Lung (tissue), 12 donors: ENCODE measurements around the gene UBE2D1. TPM values are rescaled to one million over a fixed set of nuclear protein-coding genes. Genes with fewer than 3 reads are reported as not detected.

Source experiments
- ATAC-seq: fragments of 200-7000 bp; cut with Tn5 transposase; one replicate; pipeline ENCODE4 v1.9.1; 2020; ENCODE audit warnings: moderate number of reproducible peaks; ENCODE audit not compliant: insufficient read depth, low FRiP score
- DNase-seq, 3 donors: peaks; one replicate each; pipeline ENCODE4 v3.0.0-alpha.2; 2013 to 2017
- H3K27ac ChIP-seq, 2 donors: one replicate each; pipeline ENCODE4 v1.5.1; 2013; ENCODE audit warnings: mild to moderate bottlenecking in 2 of 2, moderate library complexity in 2 of 2, control low read depth in 1 of 2, inconsistent platforms in 1 of 2, low read depth in 1 of 2, low read length in 1 of 2
- H3K27me3 ChIP-seq, 3 donors: one replicate each; pipeline ENCODE4 v1.5.1; 2013; ENCODE audit warnings: low read length in 2 of 3; ENCODE audit not compliant: control insufficient read depth in 3 of 3, insufficient read depth in 3 of 3
- H3K36me3 ChIP-seq, 4 donors: one replicate each; pipeline ENCODE4 v1.5.1; 2013; ENCODE audit warnings: low read length in 4 of 4, mild to moderate bottlenecking in 1 of 4, moderate library complexity in 1 of 4; ENCODE audit not compliant: control insufficient read depth in 4 of 4, insufficient read depth in 4 of 4
- H3K4me1 ChIP-seq, 5 donors: one replicate each; pipeline ENCODE4 v1.5.1; 2013; ENCODE audit warnings: low read length in 5 of 5, mild to moderate bottlenecking in 2 of 5, moderate library complexity in 1 of 5; ENCODE audit not compliant: control insufficient read depth in 5 of 5, insufficient read depth in 5 of 5
- H3K4me3 ChIP-seq: one replicate; pipeline ENCODE4 v1.5.1; 2013; ENCODE audit warnings: mild to moderate bottlenecking, control low read depth, moderate library complexity
- H3K9ac ChIP-seq, 2 donors: one replicate each; pipeline ENCODE4 v1.5.1; 2013; ENCODE audit warnings: low read length in 2 of 2, control low read depth in 1 of 2; ENCODE audit not compliant: insufficient read depth in 1 of 2
- H3K9me3 ChIP-seq, 4 donors: one replicate each; pipeline ENCODE4 v1.5.1; 2013; ENCODE audit warnings: low read length in 3 of 4, mild to moderate bottlenecking in 1 of 4, moderate library complexity in 1 of 4; ENCODE audit not compliant: control insufficient read depth in 4 of 4, insufficient read depth in 3 of 4
- CTCF ChIP-seq: IDR thresholded peaks from 2 replicates; pipeline ENCODE4 v1.5.1; 2012; ENCODE audit warnings: mild to moderate bottlenecking; ENCODE audit errors: control extremely low read depth, extremely low read depth
- WGBS, 2 donors: extraction: QIAGEN DNeasy Blood & Tissue Kit; methylation state at CpG; one replicate each; pipeline ENCODE4 v1.1.7; 2013; 5-methylcytosine and 5-hydroxymethylcytosine counted together
- polyA plus RNA-seq, 2 donors: library from polyadenylated mRNA; stranded (reverse); fragments of 200-250 nt; gene quantifications; one replicate each; pipeline ENCODE4 v1.2.1, GENCODE V29; 2013
- total RNA-seq, 2 donors: library from RNA; depleted of rRNA in 1 of 2; stranded (reverse); fragments of >200 nt in 1 of 2; gene quantifications; one replicate each; pipeline ENCODE4 v1.2.1, GENCODE V29; 2014 to 2021
- donor health status: control.
- donor health status: control.
- donor health status: Bipolar disorder and iron deficiency.
- donor health status: healthy.
- donor health status: DM: yes; HTN: yes; CAD: no.

The UBE2D1 gene
- total and polyA plus RNA-seq, 4 donors = 15.6 to 30.5 (median 21.0) TPM

- ATAC-seq (no peak), DNase-seq (no peak)
- Histone ChIP-seq H3K27me3 (no peaks in the 10 kb centered on the region), H3K9ac (no peak overlapping the region), H3K4me3 (no peak overlapping the region), H3K9me3 (no peaks in the 10 kb centered on the region), H3K27ac (no peak overlapping the region), H3K4me1 (peaks cover 0 to 17% (median 3%) of the 10 kb centered on the region in 5 donors), H3K36me3 (peaks cover 0 to 7% (median 2%) of the 10 kb centered on the region in 4 donors)
- no peak for TF ChIP-seq CTCF
- WGBS, 2 donors = 89 to 90% methylated on average over 3 of the region's 3 CpGs
Measured at GRCh38 chr10:58359541-58359940, 24.7 kb downstream of the UBE2D1 start.

- H3K4me3 ChIP-seq = no peak overlapping the region
- WGBS, 2 donors = 82 to 87% methylated on average over 9 of the region's 9 CpGs
Measured at GRCh38 chr10:58360412-58361004, 25.7 kb downstream of the UBE2D1 start.

GRCh38 chr10:58361353-58361752 is 26.5 kb downstream of the UBE2D1 start:
- Histone ChIP-seq H3K4me1 (peaks cover 0 to 16% (median 3%) of the 10 kb centered on the region in 5 donors), H3K36me3 (peaks cover 0 to 10% (median 2%) of the 10 kb centered on the region in 4 donors), H3K4me3 (no peak overlapping the region), H3K9ac (no peak overlapping the region), H3K9me3 (no peaks in the 10 kb centered on the region), H3K27ac (no peak overlapping the region), H3K27me3 (no peaks in the 10 kb centered on the region)
- no peak for DNase-seq
- TF ChIP-seq CTCF = no peak
- no peak for ATAC-seq
- WGBS, 2 donors = 99 to 100% methylated on average over 2 of the region's 2 CpGs

More at GRCh38 chr10:58360412-58361004, 25.7 kb downstream of the UBE2D1 start:
- peaks cover 0 to 10% (median 2%) of the 10 kb centered on the region in 4 donors for H3K36me3 ChIP-seq
- DNase-seq (no peak), ATAC-seq (no peak)
- no peak overlapping the region for H3K27ac ChIP-seq
- H3K9me3 ChIP-seq = no peaks in the 10 kb centered on the region
- H3K9ac ChIP-seq = no peak overlapping the region
- H3K27me3 ChIP-seq = no peaks in the 10 kb centered on the region
- H3K4me1 ChIP-seq = peaks cover 0 to 16% (median 3%) of the 10 kb centered on the region in 5 donors
- no peak for TF ChIP-seq CTCF
